Gastrocnemius medialis (tissue), 4 donors: ENCODE data around the gene HDAC4. TPM values are rescaled to one million over a fixed set of nuclear protein-coding genes. Genes with fewer than 3 reads are reported as not detected.

Experiments used
- ATAC-seq, 2 donors: fragments of 150-250 bp; one replicate each; pipeline ENCODE4 v1.9.1; 2016
- DNase-seq, 2 donors: peaks; one replicate each; pipeline ENCODE4 v3.0.0-alpha.2; 2019
- H3K27ac ChIP-seq, 4 donors: fragments of 200-600 bp; sonication (generic); 1 replicate in 1 of 4; 2 replicates in 3 of 4; pipeline ENCODE4 v1.5.1; 2016 to 2018; ENCODE audit warnings: mild to moderate bottlenecking in 2 of 4, moderate library complexity in 1 of 4
- H3K27me3 ChIP-seq, 3 donors: fragments of 200-600 bp; sonication (generic) in 2 of 3; 1 replicate in 1 of 3; 2 replicates in 2 of 3; pipeline versions ENCODE4 v1.5.1 to v1.6.0; 2016 to 2019; ENCODE audit warnings: mild to moderate bottlenecking in 1 of 3, moderate library complexity in 1 of 3
- H3K36me3 ChIP-seq, 2 donors: fragments of 200-600 bp; sonication (generic) in 1 of 2; one replicate each; pipeline ENCODE4 v1.5.1; 2017 to 2018
- H3K4me1 ChIP-seq, 2 donors: fragments of 200-600 bp; sonication (generic) in 1 of 2; one replicate each; pipeline ENCODE4 v1.5.1; 2016 to 2017; ENCODE audit warnings: mild to moderate bottlenecking in 2 of 2
- H3K4me3 ChIP-seq, 4 donors: fragments of 200-600 bp; sonication (generic) in 3 of 4; 1 replicate in 1 of 4; 2 replicates in 3 of 4; pipeline ENCODE4 v1.5.1; 2016 to 2019; ENCODE audit warnings: mild to moderate bottlenecking in 2 of 4
- H3K9me3 ChIP-seq, 3 donors: fragments of 200-600 bp; sonication (generic) in 2 of 3; 1 replicate in 1 of 3; 2 replicates in 2 of 3; pipeline ENCODE4 v1.5.1; 2016 to 2019
- CTCF ChIP-seq, 5 experiments: fragments of 450-650 bp in 3 of 5; fragments of 200-600 bp in 2 of 5; sonication (generic) in 2 of 5; IDR thresholded peaks in 4 of 5; conservative IDR thresholded peaks in 1 of 5; 1 replicate in 4 of 5; 2 replicates in 1 of 5; pipeline ENCODE4 v1.5.1; 2016 to 2019; ENCODE audit warnings: antibody characterized with exemption in 5 of 5, mild to moderate bottlenecking in 3 of 5, moderate library complexity in 3 of 5
- POLR2A ChIP-seq, 2 donors: fragments of 450-650 bp; IDR thresholded peaks; one replicate each; pipeline ENCODE4 v1.6.1; 2017; ENCODE audit warnings: antibody characterized with exemption in 2 of 2, mild to moderate bottlenecking in 2 of 2, moderate library complexity in 2 of 2
- in situ Hi-C, 4 donors: fragments of 200-750 bp; cut with MboI; loops; one replicate each; pipeline versions ENCODE4 v1.15.0 to v1.8.0; 2017; ENCODE audit warnings: low sequenced_read_pairs in 4 of 4
- intact Hi-C: fragments of 100-400 bp; cut with DNase I; formaldehyde crosslinking; loops from one replicate; pipeline ENCODE4 v1.15.1; 2023; ENCODE audit warnings: low total_unique reads
- total RNA-seq, 4 donors: library from RNA; depleted of rRNA; stranded (reverse); fragments of >200 nt; gene quantifications; one replicate each; pipeline versions ENCODE4 v1.1.0 to v1.2.3, GENCODE V29; 2016

Gene HDAC4
- total RNA-seq, 4 donors from 2014 or later, result 23.6 to 257 (median 119) TPM

DNA sequence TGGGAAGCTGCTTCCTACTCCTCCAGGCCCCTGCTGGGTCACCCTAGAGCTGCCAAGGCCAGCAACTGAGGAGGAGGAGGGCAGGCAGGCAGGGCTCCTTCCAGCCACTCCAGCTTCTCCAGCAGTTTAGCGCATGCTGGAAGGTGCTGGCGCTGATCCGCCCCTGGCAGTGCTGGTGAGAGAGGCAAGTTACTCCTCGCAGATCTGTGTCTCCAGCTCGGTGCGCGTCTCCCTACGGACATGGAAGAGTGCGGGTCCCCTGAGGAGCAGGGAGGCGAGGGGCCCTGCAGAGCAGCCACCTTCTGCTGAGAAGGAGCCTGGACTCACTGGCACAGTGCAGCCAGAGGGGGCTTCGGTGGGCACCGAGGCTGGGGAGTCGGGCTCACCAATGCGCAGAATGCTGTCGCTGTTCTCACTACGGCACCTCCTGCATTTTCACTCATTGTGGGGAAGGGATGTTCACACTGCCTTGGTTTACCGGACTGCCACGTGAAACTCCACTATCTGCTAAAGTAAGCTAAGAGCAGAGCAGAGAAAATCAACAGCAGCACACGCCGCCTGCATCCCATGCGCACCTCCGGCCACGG, 206.0 kb downstream of the HDAC4 start:
- peaks cover 35 to 48% of the 10 kb centered on the region in 2 donors for H3K4me1 ChIP-seq
- in situ Hi-C loops (no loop called here), intact Hi-C loops (no loop called here)
- no peaks in the 10 kb centered on the region for H3K9me3 ChIP-seq
- peak overlapping the region; percentile 6 to 88 (median 62) for H3K27ac ChIP-seq
- H3K4me3 ChIP-seq, result no peak overlapping the region
- TF ChIP-seq CTCF (IDR thresholded peaks at IDR 0.05 in 4 of 5, conservative IDR thresholded peaks at IDR 0.05 in 1 of 5) (no peak), POLR2A (IDR thresholded peaks at IDR 0.05) (no peak)
- H3K36me3 ChIP-seq, result peaks cover 0 to 15% of the 10 kb centered on the region in 2 donors
- no peak for ATAC-seq
- no peaks in the 10 kb centered on the region for H3K27me3 ChIP-seq
- DNase-seq, result no peak

- H3K27ac ChIP-seq, result peak overlapping the region; percentile 6 to 88 (median 62)
- in situ Hi-C loops, result no loop called here
- intact Hi-C loops, result no loop called here
- H3K9me3 ChIP-seq, result no peaks in the 10 kb centered on the region
- no peak for ATAC-seq
- DNase-seq, result peak in 1 of 2 donors; percentile 13
- no peak overlapping the region for H3K4me3 ChIP-seq
- TF ChIP-seq CTCF (IDR thresholded peaks at IDR 0.05 in 4 of 5, conservative IDR thresholded peaks at IDR 0.05 in 1 of 5) (no peak), POLR2A (IDR thresholded peaks at IDR 0.05) (no peak)
- H3K27me3 ChIP-seq, result no peaks in the 10 kb centered on the region
- H3K36me3 ChIP-seq, result peaks cover 0 to 22% of the 10 kb centered on the region in 2 donors
- peaks cover 31 to 44% of the 10 kb centered on the region in 2 donors for H3K4me1 ChIP-seq
Measured at GRCh38 chr2:239193925-239194677, 206.7 kb downstream of the HDAC4 start.

GRCh38 chr2:239193401-239193811, 207.4 kb downstream of the HDAC4 start:
- peak overlapping the region; percentile 6 to 88 (median 62) for H3K27ac ChIP-seq
- in situ Hi-C loops, result no loop called here
- no peak overlapping the region for H3K4me3 ChIP-seq
- ATAC-seq (peak in 1 of 2 donors; percentile 25), DNase-seq (peak in 1 of 2 donors; percentile 32)
- peaks cover 32 to 44% of the 10 kb centered on the region in 2 donors for H3K4me1 ChIP-seq
- no peaks in the 10 kb centered on the region for H3K27me3 ChIP-seq
- no peaks in the 10 kb centered on the region for H3K9me3 ChIP-seq
- intact Hi-C loops, result no loop called here
- TF ChIP-seq POLR2A (IDR thresholded peaks at IDR 0.05), result no peak
- H3K36me3 ChIP-seq, result peaks cover 0 to 29% of the 10 kb centered on the region in 2 donors

GRCh38 chr2:239192975-239193374, 207.8 kb downstream of the HDAC4 start:
- Histone ChIP-seq H3K36me3 (peaks cover 0 to 33% of the 10 kb centered on the region in 2 donors), H3K4me3 (no peak overlapping the region), H3K27me3 (no peaks in the 10 kb centered on the region), H3K27ac (peak overlapping the region; percentile 6 to 88 (median 62)), H3K4me1 (peaks cover 33 to 44% of the 10 kb centered on the region in 2 donors), H3K9me3 (no peaks in the 10 kb centered on the region)
- ATAC-seq (no peak), DNase-seq (no peak)
- in situ Hi-C loops (no loop called here), intact Hi-C loops (no loop called here)
- TF ChIP-seq POLR2A (IDR thresholded peaks at IDR 0.05), result no peak
- no peak for TF ChIP-seq CTCF (IDR thresholded peaks at IDR 0.05 in 4 of 5, conservative IDR thresholded peaks at IDR 0.05 in 1 of 5)

GRCh38 chr2:239192456-239192855, 208.4 kb downstream of the HDAC4 start:
- H3K4me1 ChIP-seq, result peaks cover 33 to 44% of the 10 kb centered on the region in 2 donors
- peak in 1 of 2 donors; percentile 32 for ATAC-seq
- H3K9me3 ChIP-seq, result no peaks in the 10 kb centered on the region
- H3K27ac ChIP-seq, result peak overlapping the region; percentile 6 to 88 (median 62)
- intact Hi-C loops (no loop called here), in situ Hi-C loops (no loop called here)
- TF ChIP-seq POLR2A (IDR thresholded peaks at IDR 0.05) (no peak), CTCF (IDR thresholded peaks at IDR 0.05 in 4 of 5, conservative IDR thresholded peaks at IDR 0.05 in 1 of 5) (no peak)
- H3K4me3 ChIP-seq, result no peak overlapping the region
- peaks cover 0 to 35% of the 10 kb centered on the region in 2 donors for H3K36me3 ChIP-seq
- H3K27me3 ChIP-seq, result no peaks in the 10 kb centered on the region
- peak; percentile 19 to 50 for DNase-seq
